ENCODE measurements around the gene HK2.
"Not testable (repeated sequence)": the region's sequence is repeated elsewhere in the genome, so short reads cannot be mapped to it uniquely, and the experiment has no call there.

HK2 gene

DNA sequence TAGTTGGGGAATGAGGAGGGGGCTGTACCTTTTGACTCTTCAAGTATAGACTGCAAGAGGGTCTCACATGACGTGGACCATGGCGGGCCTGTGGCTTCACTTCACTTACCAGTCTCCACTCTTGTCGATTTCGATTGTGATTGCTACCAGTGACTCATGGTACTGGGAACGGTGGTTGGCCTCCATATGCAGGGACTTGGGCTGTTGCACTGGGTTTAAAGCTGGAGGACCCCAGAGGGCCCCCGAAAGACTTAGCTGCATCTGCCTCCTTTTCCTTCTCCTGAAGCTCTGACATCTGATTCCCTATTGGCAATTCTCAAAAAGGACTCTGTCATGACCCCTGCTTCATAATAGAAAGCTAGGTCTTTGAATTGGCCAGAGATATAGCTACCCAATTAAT, 43.4 kb downstream of the HK2 start:
- DNase-seq (ENCODE audit: low read depth): no peak

DNA sequence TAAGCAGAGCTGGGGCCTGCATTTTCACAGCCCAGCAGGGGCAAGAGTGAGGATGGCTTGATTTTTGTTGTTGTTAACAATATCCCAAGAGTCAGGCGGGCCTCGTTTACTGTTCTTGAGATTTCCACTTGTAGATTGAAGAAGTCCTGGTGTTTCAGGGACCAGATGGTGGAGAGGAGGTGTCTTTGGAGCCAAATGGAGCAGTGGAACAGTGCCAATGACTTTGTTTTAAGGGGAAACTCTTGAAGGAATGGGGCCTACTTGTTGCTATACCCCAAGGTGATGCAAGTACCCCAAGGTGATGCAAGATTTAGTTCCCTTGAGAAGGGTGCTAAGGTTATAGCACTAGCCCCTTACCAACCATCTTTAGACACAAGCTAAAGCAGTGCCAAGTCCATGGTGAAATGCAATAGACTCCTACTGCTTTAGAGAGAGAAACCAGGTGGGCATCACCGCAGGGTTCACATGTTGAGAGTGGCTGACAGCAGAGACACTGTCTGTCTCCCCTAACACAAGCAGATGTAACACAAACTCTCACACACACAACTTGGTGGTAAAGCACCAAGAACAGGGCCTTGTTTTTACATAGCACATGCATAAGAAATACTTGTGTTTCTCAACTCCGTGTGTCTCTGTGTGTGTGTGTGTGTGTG, 44.0 kb downstream of the HK2 start:
- DNase-seq (ENCODE audit: low read depth): no peak

DNA sequence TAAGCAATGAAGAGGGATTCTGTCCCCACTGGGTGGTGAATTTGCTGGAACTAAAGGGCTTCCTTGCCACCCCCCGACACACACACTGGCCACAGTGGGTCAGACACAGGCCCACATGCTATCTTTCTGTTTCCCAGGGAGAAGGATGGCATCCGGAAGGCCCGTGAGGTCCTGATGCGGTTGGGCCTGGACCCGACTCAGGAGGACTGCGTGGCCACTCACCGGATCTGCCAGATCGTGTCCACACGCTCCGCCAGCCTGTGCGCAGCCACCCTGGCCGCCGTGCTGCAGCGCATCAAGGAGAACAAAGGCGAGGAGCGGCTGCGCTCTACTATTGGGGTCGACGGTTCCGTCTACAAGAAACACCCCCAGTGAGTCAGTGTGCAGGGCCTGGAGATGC, 44.6 kb downstream of the HK2 start:
- no peak for DNase-seq (ENCODE audit: low read depth)

DNA sequence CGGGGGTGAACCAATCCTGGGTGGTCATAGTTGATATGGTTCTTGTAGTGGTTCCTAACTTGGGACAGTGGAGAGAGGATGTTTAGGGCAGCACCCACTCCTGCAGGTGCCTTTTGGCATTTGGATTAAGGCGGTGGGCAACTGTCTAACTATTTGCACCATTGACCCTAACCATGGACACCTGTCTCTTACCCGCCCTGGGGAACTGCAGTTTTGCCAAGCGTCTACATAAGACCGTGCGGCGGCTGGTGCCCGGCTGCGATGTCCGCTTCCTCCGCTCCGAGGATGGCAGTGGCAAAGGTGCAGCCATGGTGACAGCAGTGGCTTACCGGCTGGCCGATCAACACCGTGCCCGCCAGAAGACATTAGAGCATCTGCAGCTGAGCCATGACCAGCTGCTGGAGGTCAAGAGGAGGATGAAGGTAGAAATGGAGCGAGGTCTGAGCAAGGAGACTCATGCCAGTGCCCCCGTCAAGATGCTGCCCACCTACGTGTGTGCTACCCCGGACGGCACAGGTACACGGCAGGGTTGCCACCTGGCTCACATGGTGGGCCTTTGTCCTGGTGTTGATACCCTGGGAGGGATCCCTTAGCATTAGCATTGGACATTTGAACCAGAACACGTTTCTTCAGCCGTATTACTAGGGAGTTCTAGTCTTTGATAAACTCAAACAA, 46.3 kb downstream of the HK2 start:
- DNase-seq (ENCODE audit: low read depth): no peak

DNA sequence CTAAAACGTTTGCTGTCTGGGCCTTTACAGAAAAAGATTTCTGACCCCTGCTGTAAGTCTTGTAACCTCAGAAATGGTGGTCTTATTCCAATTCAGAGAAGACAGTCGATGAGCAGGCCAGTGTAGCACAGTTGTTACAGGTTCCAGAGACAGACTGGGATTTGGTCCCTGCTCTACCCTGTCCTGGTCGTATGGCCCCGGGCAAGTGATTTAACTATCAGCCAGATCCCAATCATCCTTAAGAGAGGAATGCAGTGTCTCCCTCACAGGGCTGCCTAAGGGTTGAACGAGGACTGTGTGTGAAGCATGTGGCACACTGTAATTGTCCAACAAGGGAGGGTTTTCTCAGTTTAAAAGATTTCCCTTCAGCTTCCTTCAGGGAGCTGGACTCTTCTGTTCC, 47.2 kb downstream of the HK2 start:
- DNase-seq (ENCODE audit: low read depth): no peak

DNA sequence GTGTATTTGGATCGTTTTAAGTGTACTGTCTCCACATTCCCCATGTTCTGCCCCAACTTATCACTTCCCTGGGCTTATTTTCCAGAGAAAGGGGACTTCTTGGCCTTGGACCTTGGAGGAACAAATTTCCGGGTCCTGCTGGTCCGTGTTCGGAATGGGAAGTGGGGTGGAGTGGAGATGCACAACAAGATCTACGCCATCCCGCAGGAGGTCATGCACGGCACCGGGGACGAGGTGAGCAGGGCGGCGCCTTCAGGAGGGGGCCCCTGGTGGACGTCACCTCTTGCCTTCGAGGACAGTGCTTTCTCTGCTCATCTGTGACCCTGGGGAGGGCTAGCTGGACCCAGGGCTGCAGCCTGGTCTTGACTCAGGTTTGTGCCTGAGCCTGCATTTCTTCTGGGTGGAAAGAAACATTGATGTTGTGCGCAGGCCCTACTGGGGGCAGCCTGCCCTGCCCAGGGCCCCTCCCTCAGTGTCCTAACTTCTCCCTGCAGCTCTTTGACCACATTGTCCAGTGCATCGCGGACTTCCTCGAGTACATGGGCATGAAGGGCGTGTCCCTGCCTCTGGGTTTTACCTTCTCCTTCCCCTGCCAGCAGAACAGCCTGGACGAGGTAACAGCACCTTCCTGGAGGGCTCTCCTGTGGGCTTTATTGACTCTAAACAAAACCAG, 47.8 kb downstream of the HK2 start:
- DNase-seq (ENCODE audit: low read depth): no peak

DNA sequence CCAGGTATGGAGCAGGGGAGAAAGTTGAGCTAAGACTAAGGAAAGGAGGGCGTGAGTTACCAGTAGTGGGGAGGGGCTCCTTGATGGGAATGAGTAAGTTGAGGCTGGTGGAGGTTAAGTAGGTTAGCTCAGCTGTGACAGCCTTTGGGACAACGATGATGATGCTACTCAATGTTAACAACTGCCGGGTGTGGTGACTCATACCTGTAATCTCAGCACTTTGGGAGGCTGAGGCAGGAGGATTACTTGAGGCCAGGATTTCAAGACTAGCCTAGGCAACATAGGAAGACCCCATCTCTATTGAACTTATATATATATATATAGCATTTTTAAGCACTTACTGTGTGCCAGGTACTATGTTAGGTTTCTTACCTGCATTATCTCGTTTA, 48.4 kb downstream of the HK2 start:
- DNase-seq (ENCODE audit: low read depth): no peak

DNA sequence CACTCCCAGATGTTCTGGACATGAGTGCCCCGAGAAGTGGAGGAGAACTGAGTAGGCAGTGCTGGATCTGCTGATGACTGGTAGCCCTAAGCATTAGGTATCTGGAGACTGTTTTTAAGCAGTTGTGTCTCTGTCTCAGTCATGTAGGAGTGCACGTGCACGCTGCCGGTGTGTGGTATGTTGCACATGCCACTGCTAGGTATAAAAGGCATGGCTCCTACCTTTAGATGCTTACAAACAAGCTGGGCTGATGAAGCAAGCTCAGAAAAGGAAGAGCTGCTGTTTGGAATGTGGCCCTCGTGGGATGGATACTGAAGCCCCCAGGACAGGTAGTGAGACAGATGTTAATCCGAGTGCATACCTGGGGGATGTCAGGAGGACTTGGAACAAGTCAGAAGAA, 49.1 kb downstream of the HK2 start:
- no peak for DNase-seq (ENCODE audit: low read depth)

DNA sequence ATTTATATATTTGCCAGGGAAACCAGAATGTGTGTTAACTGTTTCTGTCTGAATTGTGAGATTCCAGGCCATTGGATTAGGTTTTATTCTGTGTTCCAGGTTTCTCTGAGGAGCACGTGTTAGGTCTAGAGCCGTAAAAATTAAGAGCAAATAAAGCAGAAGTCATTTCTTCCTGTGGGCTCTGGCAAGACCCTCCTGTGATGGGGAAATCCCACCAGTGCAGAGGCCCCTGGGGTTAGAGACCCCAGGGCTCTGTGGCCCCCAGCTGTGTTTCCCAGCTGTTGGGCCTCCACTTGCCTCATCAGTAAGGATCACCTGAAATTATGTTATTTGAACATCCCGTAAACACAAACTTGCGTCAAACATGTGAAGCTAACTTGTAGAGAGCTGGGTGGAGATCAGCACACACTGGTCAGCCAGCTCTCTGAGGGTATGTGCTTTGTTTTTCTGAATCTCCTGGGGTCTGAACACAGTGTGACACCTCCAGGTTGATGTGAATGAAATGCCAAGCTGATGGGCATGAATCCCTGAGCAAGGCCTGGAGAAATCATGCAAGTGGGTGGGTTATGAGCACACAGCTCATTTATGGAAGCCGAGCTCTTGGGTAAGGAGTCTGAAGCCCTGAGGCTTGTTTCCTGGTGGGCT, 50.3 kb downstream of the HK2 start:
- no peak for DNase-seq (ENCODE audit: low read depth)

DNA sequence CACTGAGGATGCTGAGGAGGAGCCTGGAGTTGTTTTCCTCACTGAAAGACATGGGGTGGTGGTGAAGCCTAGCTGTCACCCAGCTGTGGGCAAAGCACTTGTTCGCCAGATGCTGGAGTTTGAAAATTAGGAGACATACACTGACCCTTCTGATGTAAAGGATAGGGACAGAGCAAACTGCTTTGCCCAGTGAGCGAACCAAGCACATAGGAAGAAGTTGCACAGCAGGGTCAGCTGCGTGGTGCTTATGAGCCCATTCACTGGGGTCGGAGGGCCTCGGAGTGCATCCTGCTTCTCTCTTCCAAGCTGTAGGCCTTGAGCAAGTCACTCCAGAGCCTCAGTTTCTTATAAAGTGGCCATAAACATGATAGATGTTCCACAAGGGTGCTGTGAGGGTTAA, 50.9 kb downstream of the HK2 start:
- DNase-seq (ENCODE audit: low read depth): no peak

DNA sequence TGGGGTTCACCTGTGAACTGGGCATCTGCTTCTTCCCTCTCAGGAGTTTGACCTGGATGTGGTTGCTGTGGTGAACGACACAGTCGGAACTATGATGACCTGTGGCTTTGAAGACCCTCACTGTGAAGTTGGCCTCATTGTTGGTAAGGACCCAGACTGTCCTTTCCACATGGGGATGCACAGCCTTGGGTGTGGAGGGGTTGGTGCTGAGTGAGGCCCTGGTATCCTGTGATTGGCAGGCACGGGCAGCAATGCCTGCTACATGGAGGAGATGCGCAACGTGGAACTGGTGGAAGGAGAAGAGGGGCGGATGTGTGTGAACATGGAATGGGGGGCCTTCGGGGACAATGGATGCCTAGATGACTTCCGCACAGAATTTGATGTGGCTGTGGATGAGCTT, 52.3 kb downstream of the HK2 start:
- DNase-seq (ENCODE audit: low read depth): no peak

DNA sequence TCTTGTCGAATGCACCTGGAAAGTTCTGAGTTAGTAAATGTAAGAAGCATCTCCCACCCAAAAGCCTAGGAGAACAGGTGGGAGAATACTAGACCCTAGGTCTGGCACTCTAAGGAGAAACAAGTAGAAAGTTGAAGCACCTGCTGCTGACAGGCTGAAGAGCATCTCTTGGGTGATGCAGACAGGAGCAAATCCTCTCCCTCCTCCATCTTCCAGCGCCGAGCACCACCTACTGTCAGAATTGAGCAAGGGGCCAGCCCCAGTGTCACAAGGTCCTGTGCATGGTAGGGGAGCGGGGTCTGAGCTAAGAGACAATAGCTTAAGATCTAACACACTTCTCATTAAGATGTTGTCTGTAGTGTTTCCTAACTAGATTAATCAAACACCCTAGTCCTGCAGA, 52.9 kb downstream of the HK2 start:
- DNase-seq (ENCODE audit: low read depth): no peak

DNA sequence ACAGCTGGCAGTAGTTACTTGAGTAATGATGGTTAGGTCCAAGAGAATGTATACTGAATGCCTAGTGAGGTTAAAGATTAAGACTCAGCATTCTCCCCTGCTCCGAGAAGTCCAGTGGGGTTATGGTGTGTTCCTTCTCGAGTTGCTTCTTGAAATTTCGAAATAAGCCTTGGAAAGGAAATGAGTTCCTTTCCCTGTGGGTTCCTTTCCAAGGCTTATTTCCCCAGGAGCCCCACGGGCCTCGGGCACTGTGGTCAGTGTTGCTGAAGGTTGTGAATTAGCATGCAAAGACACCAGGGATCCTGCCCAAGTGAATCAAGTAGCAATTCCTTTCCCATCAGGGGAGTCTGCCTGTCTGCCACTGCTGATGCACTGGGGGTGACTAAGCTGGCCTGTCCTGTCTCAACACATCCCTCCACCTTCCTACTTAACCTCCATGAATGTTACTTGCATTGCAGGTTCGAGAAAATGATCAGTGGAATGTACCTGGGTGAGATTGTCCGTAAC, 53.6 kb downstream of the HK2 start:
- DNase-seq (ENCODE audit: low read depth): no peak

DNA sequence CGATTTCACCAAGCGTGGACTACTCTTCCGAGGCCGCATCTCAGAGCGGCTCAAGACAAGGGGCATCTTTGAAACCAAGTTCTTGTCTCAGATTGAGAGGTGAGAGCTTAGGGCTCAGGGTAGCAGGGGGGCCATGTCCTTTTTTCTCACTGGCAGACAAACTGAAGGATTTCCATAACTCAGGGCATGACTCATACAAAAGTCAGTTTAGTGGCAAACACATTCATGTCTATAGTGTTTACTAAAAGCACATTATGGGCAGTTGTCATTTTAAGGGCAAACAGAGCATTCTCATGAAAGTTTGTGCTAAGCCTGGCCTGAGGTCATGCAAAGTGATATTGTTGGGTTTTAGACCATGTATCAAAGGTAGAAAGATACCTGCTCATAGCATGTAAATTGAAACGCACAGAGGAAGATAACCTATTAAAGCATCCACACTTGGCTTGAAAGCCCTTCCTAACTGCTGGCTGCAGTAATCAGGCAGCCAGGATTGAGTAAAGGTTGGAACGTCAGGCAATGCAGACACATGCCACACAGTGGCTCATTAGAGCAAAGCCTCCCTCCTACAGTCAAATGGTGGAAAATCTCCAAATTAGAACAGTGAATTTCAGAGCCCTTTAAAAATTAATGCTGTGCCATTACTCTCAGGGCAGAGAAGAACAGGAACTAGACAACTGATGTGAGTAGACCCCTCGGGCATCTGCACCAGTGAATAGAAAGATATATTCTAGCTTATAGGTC, 54.2 kb downstream of the HK2 start:
- no peak for DNase-seq (ENCODE audit: low read depth)

DNA sequence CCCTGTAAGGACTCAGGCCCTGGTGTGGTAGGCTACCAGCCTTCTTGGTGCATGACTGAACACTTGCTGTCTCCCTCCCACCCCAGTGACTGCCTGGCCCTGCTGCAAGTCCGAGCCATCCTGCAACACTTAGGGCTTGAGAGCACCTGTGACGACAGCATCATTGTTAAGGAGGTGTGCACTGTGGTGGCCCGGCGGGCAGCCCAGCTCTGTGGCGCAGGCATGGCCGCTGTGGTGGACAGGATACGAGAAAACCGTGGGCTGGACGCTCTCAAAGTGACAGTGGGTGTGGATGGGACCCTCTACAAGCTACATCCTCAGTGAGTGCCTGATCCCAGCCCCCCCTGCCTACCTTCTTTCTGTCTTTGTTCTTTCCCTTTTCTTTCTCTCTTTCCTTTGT, 55.2 kb downstream of the HK2 start:
- DNase-seq (ENCODE audit: low read depth): no peak

DNA sequence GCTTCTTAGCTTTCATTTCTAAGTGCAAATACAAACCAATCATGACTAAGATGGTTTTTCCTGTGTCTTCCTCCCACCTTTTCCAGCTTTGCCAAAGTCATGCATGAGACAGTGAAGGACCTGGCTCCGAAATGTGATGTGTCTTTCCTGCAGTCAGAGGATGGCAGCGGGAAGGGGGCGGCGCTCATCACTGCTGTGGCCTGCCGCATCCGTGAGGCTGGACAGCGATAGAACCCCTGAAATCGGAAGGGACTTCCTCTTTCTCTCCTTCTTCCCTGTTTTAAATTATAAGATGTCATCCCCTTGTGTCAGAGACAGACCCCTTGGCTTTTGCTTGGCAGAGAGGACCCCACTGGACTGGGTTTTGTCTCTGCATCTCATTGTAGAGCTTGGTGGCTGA, 56.8 kb downstream of the HK2 start:
- no peak for DNase-seq (ENCODE audit: low read depth)

DNA sequence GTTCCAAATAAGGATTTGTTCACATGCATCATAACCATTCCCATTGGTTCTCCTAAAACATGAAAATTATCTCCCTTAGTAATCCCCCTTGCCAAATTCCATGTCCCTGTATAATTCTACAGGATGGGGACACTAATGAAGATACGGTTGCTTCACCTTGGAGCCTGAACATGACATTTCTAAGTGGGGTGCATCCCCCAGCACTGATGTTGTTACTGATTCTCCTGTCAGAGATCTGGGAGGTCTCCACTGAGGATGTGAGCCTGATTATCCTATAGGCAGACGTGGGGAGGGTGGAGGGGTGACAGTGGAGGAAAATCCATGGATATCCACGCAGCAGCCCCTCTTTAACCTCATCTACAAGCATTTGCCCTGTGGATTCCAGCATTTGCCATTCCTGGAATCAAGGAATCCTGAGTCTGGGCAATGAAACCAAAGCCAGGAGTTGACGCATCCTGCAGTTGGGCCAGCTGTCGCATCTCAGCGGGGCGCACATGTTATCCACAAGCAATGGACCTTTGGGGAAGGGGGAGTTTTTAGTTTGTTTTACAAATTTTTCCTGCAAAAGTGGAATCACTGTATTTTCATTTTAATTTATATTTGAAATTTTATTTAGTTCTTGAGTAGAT, 57.3 kb downstream of the HK2 start:
- no peak for DNase-seq (ENCODE audit: low read depth)

DNA sequence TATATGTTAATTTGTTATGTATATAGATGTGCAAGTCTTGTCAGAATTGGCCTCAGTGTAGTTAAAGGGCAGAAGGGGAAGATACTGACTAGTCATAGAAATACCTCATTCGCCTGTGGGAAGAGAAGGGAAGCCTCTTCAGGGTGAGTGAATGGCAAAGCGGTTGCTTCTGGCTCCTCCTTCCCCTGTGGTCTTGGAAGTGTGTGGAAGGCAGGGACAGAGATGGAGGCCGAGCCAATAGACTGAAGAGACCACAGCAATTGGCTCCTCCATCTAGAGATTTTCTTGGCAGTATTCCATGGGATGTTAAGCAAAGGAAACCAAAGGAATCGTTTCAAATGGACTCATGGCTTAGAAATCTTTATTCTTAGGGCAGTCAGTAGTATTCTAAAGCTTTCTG, 57.9 kb downstream of the HK2 start:
- not testable (repeated sequence) for DNase-seq (ENCODE audit: low read depth)

DNA sequence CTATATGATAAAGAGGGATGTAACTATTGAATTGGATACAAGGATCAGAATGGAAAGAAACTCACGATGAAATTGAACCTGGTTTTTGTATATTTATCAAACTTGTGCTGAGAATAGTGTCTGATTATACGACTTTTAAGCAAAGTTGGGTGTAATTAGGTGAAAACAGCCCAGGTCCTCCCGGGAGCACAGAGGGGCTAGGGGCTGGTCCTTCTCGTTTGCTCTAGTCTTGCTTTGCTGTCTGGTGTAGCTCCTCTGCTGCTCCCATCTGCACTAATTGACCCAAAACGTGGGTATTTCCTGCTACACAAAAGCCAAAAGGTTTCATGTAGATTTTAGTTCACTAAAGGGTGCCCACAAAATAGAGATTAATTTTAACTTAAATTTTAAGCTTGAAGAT, 58.7 kb downstream of the HK2 start:
- DNase-seq (ENCODE audit: low read depth): no peak

DNA sequence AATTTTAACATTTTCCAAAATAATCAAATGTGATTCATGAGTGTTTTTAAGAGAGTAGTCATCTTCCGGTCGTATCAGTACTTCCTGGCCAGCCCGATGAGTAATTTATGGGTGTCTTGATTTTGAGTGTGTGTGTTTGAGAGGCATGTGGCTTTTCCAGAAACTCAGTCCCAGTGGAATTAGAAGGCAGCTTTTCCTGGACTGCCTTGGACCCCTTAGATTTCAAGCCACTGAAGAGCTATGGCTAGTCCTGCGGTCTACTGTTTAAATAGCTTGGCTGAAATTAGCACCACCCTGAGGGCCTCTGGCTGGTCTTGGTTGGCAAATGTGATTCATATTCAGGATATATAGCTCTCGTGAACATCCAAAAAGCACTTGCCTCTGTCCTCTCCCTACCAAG, 59.4 kb downstream of the HK2 start:
- no peak for DNase-seq (ENCODE audit: low read depth)

DNA sequence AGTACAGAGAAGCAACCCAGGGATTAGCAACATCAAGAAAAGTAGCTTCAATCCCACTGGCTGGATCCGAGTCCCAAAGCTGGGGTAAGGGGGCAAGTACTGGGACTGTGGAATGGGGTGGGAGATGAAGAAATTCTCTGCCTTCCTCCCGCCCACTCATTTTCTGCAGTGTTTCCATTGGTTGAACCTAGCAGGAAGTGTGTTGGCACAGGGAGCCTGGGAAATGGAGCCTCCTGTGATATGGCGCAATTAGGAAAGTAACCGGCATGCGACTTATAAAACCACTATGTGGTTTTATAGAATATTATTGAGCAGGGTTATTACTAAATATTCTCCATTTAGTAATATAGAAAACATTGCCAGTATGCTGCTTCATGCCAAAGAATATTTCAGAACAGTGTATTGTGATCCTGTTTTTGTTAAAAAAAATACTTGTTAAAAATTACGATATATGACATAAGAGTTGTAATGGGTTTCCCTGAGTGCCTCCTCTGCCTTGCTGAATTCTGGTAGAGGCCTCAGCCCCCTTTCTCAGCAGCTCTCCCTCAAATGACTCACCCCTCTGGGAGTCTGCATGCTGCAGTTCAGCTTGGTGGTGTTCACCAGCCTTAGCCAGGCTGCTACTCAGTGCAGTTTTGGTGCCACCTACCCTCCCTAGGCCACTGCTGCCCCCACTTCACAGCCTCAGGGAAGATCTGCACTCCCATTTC, 60.5 kb downstream of the HK2 start:
- DNase-seq (ENCODE audit: low read depth): no peak
